ENCODE results near the gene TBC1D5. TPM values are rescaled to one million over a fixed set of nuclear protein-coding genes. Genes with fewer than 3 reads are reported as not detected.

TBC1D5 gene
- total and polyA plus RNA-seq, 7 donors = 7.2 to 82.3 (median 43.7) TPM

- no peak for DNase-seq
- Histone ChIP-seq H3K36me3 (no peaks in the 10 kb centered on the region), H3K27ac (no peak overlapping the region), H3K4me1 (peaks cover 0 to 17% (median 0%) of the 10 kb centered on the region in 4 donors), H3K9me3 (no peaks in the 10 kb centered on the region), H3K4me3 (no peak overlapping the region), H3K27me3 (no peaks in the 10 kb centered on the region)
- intact Hi-C loops (cut with DNase I) = no loop called here
- TF ChIP-seq POLR2AphosphoS5 (IDR thresholded peaks at IDR 0.05) = no peak
- TF ChIP-seq CTCF (IDR thresholded peaks at IDR 0.05) = no peak
- TF ChIP-seq POLR2A (IDR thresholded peaks at IDR 0.05) = no peak
- TF ChIP-seq EP300 (IDR thresholded peaks at IDR 0.05) = no peak
- 49 to 66% methylated on average over 4 of the region's 4 CpGs for WGBS, 2 donors
Measured at GRCh38 chr3:17423786-17424536, 318.5 kb downstream of the TBC1D5 start.

- 96% methylated on average over 2 of the region's 2 CpGs for WGBS, 2 donors
- intact Hi-C loops (cut with DNase I) = no loop called here
- TF ChIP-seq POLR2A (IDR thresholded peaks at IDR 0.05) (no peak), CTCF (IDR thresholded peaks at IDR 0.05) (no peak), POLR2AphosphoS5 (IDR thresholded peaks at IDR 0.05) (no peak), EP300 (IDR thresholded peaks at IDR 0.05) (no peak)
- H3K9me3 ChIP-seq = no peaks in the 10 kb centered on the region
- no peak for DNase-seq
- no peaks in the 10 kb centered on the region for H3K27me3 ChIP-seq
- no peak overlapping the region for H3K27ac ChIP-seq
- H3K4me1 ChIP-seq = peaks cover 0 to 17% (median 0%) of the 10 kb centered on the region in 4 donors
- H3K4me3 ChIP-seq = no peak overlapping the region
- H3K36me3 ChIP-seq = no peaks in the 10 kb centered on the region
Measured at GRCh38 chr3:17422636-17423035, 319.8 kb downstream of the TBC1D5 start.

GRCh38 chr3:17420668-17421067, 321.8 kb downstream of the TBC1D5 start:
- no peak for DNase-seq
- Histone ChIP-seq H3K4me1 (peaks cover 0 to 17% (median 0%) of the 10 kb centered on the region in 4 donors), H3K27me3 (no peaks in the 10 kb centered on the region), H3K27ac (no peak overlapping the region), H3K9me3 (no peaks in the 10 kb centered on the region), H3K4me3 (no peak overlapping the region), H3K36me3 (no peaks in the 10 kb centered on the region)
- intact Hi-C loops (cut with DNase I) = no loop called here
- WGBS, 2 donors = 81 to 84% methylated on average over 1 of the region's 1 CpG
- TF ChIP-seq EP300 (IDR thresholded peaks at IDR 0.05) = no peak
- TF ChIP-seq POLR2AphosphoS5 (IDR thresholded peaks at IDR 0.05) = no peak
- TF ChIP-seq POLR2A (IDR thresholded peaks at IDR 0.05) = no peak
- no peak for TF ChIP-seq CTCF (IDR thresholded peaks at IDR 0.05)

GRCh38 chr3:17412950-17413530, 329.4 kb downstream of the TBC1D5 start:
- no peaks in the 10 kb centered on the region for H3K36me3 ChIP-seq
- no peak overlapping the region for H3K27ac ChIP-seq
- no peaks in the 10 kb centered on the region for H3K4me1 ChIP-seq
- no peak overlapping the region for H3K4me3 ChIP-seq
- H3K27me3 ChIP-seq = no peaks in the 10 kb centered on the region
- intact Hi-C loops (cut with DNase I) = loop anchor here (2.0 to 5.0 kb wide), 2 partner anchors 154 to 811 kb away; no protein-coding TSS in a partner anchor
- no peak for DNase-seq
- TF ChIP-seq EP300 (IDR thresholded peaks at IDR 0.05) = no peak
- peak; percentile 13 to 70 (median 60) for TF ChIP-seq CTCF (IDR thresholded peaks at IDR 0.05)
- H3K9me3 ChIP-seq = no peaks in the 10 kb centered on the region

Data from sigmoid colon (tissue), 7 donors.